Sigmoid colon (tissue), 4 donors: ENCODE measurements around the gene SETD1B.
"Not testable (repeated sequence)": the region's sequence is repeated elsewhere in the genome, so short reads cannot be mapped to it uniquely, and the experiment has no call there.

ENCODE experiments used
- CTCF ChIP-seq, 4 experiments: fragments of 450-650 bp in 3 of 4; fragments of 200-600 bp in 1 of 4; IDR thresholded peaks; one replicate each; pipeline ENCODE4 v1.5.1; 2016 to 2019; ENCODE audit warnings: antibody characterized with exemption in 4 of 4, mild to moderate bottlenecking in 3 of 4, moderate library complexity in 2 of 4
- EP300 ChIP-seq, 4 donors: sonication (generic); formaldehyde crosslinking; IDR thresholded peaks; one replicate each; pipeline ENCODE4 v1.6.1; 2017; ENCODE audit warnings: antibody characterized with exemption in 4 of 4
- POLR2A ChIP-seq, 2 donors: fragments of 450-650 bp; IDR thresholded peaks; one replicate each; pipeline ENCODE4 v1.6.1; 2016; ENCODE audit warnings: antibody characterized with exemption in 2 of 2, mild to moderate bottlenecking in 2 of 2, moderate library complexity in 2 of 2
- POLR2AphosphoS5 ChIP-seq, 4 donors: sonication (generic); formaldehyde crosslinking; IDR thresholded peaks; one replicate each; pipeline ENCODE4 v1.6.1; 2017; ENCODE audit warnings: antibody characterized with exemption in 4 of 4

DNA sequence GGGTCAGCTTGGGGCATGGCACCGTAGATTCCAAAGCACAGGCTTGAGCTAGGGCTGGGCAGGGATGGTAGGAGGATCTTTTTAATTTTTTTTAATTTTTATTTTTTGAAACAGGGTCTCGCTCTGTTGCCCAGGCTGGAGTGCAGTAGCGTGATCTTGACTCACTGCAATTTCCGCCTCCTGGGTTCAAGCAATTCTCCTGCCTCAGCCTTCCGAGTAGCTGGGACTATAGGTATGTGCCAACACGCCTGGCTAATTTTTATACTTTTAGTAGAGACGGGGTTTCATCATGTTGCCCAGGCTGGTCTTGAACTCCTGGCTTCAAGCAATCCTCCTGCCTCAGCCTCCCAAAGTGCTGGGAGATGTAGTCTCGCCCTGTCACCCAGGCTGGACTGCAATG lies 13.0 kb upstream of the SETD1B start:
- not testable (repeated sequence) for TF ChIP-seq CTCF, POLR2AphosphoS5, POLR2A, EP300 (IDR thresholded peaks at IDR 0.05)
